H1 (cell line): Measurements from ENCODE around the gene SHROOM2. TPM values are rescaled to one million over a fixed set of nuclear protein-coding genes. Genes with fewer than 3 reads are reported as not detected.

Experiments
- BRCA1 ChIP-seq: IDR thresholded peaks from 2 replicates; pipeline ENCODE4 v1.6.1; 2012; ENCODE audit warnings: low read depth, low read length, improper control_type of control experiment
- CBX8 ChIP-seq: fragments of 300-800, 300-1000 bp; sonication (generic); IDR thresholded peaks from 2 replicates; pipeline ENCODE4 v1.7.1; 2016; ENCODE audit warnings: low read depth, low read length, borderline replicate concordance
- CHD2 ChIP-seq: IDR thresholded peaks from 2 replicates; pipeline ENCODE4 v1.6.1; 2012; ENCODE audit warnings: low read length, improper control_type of control experiment
- KDM1A ChIP-seq: fragments of 200-600, 300-600 bp; sonication (generic); IDR thresholded peaks from 2 replicates; pipeline ENCODE4 v1.7.1; 2016; ENCODE audit warnings: mild to moderate bottlenecking, low read length, borderline replicate concordance
- KDM5A ChIP-seq: fragments of 200-600 bp; IDR thresholded peaks from 2 replicates; pipeline ENCODE4 v1.7.1; 2012; ENCODE audit warnings: mild to moderate bottlenecking, low read length, inconsistent platforms, mixed read lengths
- RFX5 ChIP-seq: IDR thresholded peaks from 2 replicates; pipeline ENCODE4 v1.6.1; 2011; ENCODE audit warnings: low read depth, low read length, improper control_type of control experiment, borderline replicate concordance
- RNF2 ChIP-seq: fragments of 200-900, 300-1000 bp; sonication (generic); IDR thresholded peaks from 2 replicates; pipeline ENCODE4 v1.7.1; 2016; ENCODE audit warnings: borderline replicate concordance, low read depth, mild to moderate bottlenecking, antibody characterized with exemption, low read length; ENCODE audit not compliant: poor library complexity, severe bottlenecking; ENCODE audit errors: missing control alignments
- RXRA ChIP-seq: IDR thresholded peaks from 2 replicates; pipeline ENCODE4 v1.6.1; 2011; ENCODE audit warnings: low read depth, mild to moderate bottlenecking, low read length, moderate library complexity; ENCODE audit not compliant: insufficient read depth
- SIRT6 ChIP-seq: IDR thresholded peaks from one replicate; pipeline ENCODE4 v1.7.1; 2012; ENCODE audit warnings: low read length, inconsistent platforms
- SIX5 ChIP-seq: IDR thresholded peaks from 2 replicates; pipeline ENCODE4 v1.6.1; 2011; ENCODE audit warnings: mild to moderate bottlenecking, low read depth, low read length
- TBP ChIP-seq: IDR thresholded peaks from 2 replicates; pipeline ENCODE4 v1.6.1; 2011; ENCODE audit warnings: low read depth, low read length, improper control_type of control experiment
- YY1 ChIP-seq: IDR thresholded peaks from 2 replicates; pipeline ENCODE4 v1.6.1; 2011; ENCODE audit warnings: low read depth, mild to moderate bottlenecking, low read length
- polyA plus RNA-seq, 7 experiments: library from polyadenylated mRNA; depleted of rRNA in 3 of 7; stranded (reverse) in 5 of 7; unstranded in 2 of 7; fragments of >200 nt in 5 of 7; fragments of 200-250 nt in 2 of 7; gene quantifications; 1 replicate in 5 of 7; 2 replicates in 1 of 7; 4 replicates in 1 of 7; pipeline versions ENCODE4 v1.2.1 to v1.2.3, GENCODE V29; 2011 to 2013; ENCODE audit warnings: missing spikeins in 2 of 7, mixed read lengths in 2 of 7
- total RNA-seq: library from RNA; stranded (reverse); fragmentation: NEBNext Ultra II Directional; extraction: Animal tissue kit (Norgen Biotek cat#: 25700); gene quantifications from 2 replicates; pipeline ENCODE4 v1.2.1, GENCODE V29; 2021
- TF ChIP-seq, protein P1 (sequence below): fragments of 300-600 bp; sonication (generic); IDR thresholded peaks from 2 replicates; pipeline ENCODE4 v1.7.1; 2012; ENCODE audit warnings: low read length, moderate library complexity, mild to moderate bottlenecking, inconsistent platforms; ENCODE audit not compliant: insufficient replicate concordance

Gene SHROOM2
- total and polyA plus RNA-seq, 2 of the 8 experiments (the other 6 are each of a cell fraction or from before 2014, with no cell fraction given), result 3.4 to 14.2 TPM

DNA sequence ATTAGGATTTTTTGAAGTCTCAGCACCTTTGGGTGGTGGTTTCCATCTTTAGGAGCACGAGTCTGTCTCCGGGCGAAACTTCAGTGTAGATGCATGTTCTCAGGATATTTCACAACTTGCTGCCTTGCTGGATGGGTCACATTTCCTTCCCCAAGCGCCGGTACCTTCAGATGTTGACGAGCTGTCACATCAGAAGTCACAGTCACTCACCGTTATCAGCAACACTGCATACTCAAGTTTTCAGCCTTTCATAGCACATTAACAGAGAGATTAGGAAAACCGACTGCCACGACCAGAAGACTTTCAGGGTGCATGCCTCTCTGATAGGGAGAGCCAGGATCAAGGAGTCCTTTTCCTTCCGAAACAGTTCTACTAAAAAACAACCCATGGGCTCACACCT lies 77.8 kb downstream of the SHROOM2 start (continued):
- TF ChIP-seq, protein P1, sequence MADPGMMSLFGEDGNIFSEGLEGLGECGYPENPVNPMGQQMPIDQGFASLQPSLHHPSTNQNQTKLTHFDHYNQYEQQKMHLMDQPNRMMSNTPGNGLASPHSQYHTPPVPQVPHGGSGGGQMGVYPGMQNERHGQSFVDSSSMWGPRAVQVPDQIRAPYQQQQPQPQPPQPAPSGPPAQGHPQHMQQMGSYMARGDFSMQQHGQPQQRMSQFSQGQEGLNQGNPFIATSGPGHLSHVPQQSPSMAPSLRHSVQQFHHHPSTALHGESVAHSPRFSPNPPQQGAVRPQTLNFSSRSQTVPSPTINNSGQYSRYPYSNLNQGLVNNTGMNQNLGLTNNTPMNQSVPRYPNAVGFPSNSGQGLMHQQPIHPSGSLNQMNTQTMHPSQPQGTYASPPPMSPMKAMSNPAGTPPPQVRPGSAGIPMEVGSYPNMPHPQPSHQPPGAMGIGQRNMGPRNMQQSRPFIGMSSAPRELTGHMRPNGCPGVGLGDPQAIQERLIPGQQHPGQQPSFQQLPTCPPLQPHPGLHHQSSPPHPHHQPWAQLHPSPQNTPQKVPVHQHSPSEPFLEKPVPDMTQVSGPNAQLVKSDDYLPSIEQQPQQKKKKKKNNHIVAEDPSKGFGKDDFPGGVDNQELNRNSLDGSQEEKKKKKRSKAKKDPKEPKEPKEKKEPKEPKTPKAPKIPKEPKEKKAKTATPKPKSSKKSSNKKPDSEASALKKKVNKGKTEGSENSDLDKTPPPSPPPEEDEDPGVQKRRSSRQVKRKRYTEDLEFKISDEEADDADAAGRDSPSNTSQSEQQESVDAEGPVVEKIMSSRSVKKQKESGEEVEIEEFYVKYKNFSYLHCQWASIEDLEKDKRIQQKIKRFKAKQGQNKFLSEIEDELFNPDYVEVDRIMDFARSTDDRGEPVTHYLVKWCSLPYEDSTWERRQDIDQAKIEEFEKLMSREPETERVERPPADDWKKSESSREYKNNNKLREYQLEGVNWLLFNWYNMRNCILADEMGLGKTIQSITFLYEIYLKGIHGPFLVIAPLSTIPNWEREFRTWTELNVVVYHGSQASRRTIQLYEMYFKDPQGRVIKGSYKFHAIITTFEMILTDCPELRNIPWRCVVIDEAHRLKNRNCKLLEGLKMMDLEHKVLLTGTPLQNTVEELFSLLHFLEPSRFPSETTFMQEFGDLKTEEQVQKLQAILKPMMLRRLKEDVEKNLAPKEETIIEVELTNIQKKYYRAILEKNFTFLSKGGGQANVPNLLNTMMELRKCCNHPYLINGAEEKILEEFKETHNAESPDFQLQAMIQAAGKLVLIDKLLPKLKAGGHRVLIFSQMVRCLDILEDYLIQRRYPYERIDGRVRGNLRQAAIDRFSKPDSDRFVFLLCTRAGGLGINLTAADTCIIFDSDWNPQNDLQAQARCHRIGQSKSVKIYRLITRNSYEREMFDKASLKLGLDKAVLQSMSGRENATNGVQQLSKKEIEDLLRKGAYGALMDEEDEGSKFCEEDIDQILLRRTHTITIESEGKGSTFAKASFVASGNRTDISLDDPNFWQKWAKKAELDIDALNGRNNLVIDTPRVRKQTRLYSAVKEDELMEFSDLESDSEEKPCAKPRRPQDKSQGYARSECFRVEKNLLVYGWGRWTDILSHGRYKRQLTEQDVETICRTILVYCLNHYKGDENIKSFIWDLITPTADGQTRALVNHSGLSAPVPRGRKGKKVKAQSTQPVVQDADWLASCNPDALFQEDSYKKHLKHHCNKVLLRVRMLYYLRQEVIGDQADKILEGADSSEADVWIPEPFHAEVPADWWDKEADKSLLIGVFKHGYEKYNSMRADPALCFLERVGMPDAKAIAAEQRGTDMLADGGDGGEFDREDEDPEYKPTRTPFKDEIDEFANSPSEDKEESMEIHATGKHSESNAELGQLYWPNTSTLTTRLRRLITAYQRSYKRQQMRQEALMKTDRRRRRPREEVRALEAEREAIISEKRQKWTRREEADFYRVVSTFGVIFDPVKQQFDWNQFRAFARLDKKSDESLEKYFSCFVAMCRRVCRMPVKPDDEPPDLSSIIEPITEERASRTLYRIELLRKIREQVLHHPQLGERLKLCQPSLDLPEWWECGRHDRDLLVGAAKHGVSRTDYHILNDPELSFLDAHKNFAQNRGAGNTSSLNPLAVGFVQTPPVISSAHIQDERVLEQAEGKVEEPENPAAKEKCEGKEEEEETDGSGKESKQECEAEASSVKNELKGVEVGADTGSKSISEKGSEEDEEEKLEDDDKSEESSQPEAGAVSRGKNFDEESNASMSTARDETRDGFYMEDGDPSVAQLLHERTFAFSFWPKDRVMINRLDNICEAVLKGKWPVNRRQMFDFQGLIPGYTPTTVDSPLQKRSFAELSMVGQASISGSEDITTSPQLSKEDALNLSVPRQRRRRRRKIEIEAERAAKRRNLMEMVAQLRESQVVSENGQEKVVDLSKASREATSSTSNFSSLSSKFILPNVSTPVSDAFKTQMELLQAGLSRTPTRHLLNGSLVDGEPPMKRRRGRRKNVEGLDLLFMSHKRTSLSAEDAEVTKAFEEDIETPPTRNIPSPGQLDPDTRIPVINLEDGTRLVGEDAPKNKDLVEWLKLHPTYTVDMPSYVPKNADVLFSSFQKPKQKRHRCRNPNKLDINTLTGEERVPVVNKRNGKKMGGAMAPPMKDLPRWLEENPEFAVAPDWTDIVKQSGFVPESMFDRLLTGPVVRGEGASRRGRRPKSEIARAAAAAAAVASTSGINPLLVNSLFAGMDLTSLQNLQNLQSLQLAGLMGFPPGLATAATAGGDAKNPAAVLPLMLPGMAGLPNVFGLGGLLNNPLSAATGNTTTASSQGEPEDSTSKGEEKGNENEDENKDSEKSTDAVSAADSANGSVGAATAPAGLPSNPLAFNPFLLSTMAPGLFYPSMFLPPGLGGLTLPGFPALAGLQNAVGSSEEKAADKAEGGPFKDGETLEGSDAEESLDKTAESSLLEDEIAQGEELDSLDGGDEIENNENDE, result no peak
- TF ChIP-seq TBP, result no peak
- no peak for TF ChIP-seq KDM5A
- no peak for TF ChIP-seq KDM1A
- TF ChIP-seq SIX5, result no peak
- TF ChIP-seq CHD2, result no peak
- no peak for TF ChIP-seq YY1
- no peak for TF ChIP-seq RNF2
- TF ChIP-seq CBX8, result no peak
- no peak for TF ChIP-seq BRCA1
- TF ChIP-seq RFX5, result no peak
- no peak for TF ChIP-seq RXRA
- no peak for TF ChIP-seq SIRT6
